HG03457 (cell line): Measurements from ENCODE around the gene MAGEA6.
"Not testable (repeated sequence)": the region's sequence is repeated elsewhere in the genome, so short reads cannot be mapped to it uniquely, and the experiment has no call there.

Source experiments
- ATAC-seq: cut with Tn5 transposase; IDR thresholded peaks from one replicate; pipeline ENCODE4 v1.9.1; 2021; ENCODE audit warnings: moderate number of reproducible peaks; ENCODE audit not compliant: unreplicated experiment

The MAGEA6 gene, protein sequence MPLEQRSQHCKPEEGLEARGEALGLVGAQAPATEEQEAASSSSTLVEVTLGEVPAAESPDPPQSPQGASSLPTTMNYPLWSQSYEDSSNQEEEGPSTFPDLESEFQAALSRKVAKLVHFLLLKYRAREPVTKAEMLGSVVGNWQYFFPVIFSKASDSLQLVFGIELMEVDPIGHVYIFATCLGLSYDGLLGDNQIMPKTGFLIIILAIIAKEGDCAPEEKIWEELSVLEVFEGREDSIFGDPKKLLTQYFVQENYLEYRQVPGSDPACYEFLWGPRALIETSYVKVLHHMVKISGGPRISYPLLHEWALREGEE

DNA sequence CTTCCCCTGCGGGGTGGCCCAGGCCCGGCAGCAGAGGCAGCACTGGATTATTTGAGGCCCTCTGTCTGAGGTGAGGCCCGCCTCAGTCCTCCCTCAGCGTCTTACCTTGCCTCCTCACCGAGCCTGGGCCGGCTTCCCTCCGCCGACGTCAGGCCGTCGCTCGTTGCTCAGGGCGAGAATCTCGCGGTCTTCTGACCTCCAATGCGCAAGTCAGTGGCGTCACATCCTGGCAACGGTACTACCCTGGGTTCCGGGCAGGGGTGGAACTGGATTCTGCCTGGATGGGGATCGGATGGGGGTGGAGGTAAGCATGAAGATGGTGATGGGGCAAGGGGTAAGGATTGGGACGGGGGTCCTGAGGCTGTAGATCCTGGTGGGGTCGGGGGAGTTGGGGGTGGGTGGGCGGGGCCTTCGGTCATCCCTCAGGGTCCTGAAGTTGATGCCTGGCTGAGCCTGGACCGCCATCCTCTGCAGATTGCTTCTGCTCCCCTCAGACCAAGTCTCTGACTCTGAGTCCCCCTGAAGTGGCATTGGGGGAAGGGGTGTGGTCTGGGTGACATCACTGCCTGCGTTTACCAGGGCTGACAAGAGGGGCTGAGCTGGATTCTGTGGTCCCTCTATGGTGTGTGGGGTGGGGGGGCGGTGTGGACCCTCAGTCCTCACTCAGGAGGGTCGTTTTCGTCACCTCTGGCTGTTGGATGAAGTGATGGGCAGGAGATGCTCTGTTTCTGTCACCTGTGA, at the start of gene MAGEA6:
MAGEA6 (minus strand) TSS at position 141 of the 741 bp plus-strand sequence. CDS start 2,039 bp downstream, outside the sequence.
- not testable (repeated sequence) for ATAC-seq

DNA sequence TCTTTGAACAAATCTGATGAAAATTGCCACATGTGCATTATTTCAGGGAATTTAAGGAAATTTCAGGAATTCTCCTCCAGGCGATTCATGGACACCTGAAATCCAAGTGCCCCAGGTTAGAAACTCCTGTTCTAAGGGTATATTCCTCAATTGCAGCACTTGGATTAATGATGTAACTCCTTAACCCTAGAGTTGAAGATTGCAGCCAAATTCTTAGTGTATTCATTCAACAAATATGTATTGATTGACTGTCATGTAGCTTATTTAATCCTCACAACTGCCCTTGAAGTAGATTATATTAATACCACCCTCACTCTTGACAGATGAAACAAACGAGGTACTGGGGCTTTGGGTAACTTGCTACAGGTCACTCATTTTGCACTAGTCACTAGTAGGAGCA, 49.8 kb upstream of the MAGEA6 start:
- no peak for ATAC-seq

DNA sequence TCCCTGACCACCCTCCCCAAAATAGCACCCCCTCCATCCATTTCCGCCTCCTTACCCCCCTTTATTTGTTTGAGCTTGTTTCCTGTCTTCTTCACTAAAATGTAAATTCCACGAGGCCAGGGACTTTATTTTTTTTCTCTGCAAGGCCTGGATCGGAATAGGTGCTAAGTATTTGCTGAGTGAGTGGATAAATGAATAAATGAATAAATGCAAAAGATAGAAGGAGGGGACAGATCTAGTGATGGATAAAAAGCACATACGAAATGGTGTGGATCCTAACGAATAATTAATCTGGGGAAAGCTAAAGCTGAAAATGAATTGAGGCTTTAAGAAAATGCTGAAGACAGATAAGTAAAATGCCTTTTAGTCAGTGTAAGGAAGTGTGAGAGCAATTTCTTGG, 48.9 kb upstream of the MAGEA6 start:
- ATAC-seq: no peak

DNA sequence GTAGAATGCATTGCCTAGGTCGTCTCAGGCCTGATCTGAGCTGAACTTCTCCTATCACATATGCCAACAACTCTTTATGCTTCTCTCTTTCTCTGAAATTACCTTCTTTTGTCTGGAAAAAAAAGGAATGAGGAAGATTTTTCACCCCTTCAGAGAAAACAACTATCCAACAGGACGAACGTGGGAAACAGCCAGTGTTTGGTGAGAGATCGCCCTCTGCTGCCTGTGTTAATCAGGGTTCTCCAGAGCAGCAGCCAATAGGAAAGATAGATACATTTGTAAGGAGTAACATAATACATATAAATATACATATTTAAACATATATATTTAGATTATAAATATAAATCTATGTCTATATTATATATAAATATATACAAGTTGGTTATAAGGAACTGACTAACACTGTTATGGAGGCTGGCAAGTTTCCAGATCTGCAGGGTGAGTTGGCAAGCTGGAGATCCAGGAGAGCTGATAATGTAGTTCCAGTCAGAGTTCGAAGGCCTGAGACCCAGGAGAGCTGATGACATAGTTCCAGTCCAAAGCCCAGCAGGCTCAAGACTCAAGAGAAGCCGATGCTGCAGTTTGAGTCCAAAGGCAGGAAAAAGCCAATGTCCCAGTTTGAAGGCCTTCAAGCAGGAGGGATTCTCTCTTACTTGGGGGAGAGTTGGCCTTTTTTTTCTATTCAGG, 47.7 kb upstream of the MAGEA6 start:
- ATAC-seq: no peak

DNA sequence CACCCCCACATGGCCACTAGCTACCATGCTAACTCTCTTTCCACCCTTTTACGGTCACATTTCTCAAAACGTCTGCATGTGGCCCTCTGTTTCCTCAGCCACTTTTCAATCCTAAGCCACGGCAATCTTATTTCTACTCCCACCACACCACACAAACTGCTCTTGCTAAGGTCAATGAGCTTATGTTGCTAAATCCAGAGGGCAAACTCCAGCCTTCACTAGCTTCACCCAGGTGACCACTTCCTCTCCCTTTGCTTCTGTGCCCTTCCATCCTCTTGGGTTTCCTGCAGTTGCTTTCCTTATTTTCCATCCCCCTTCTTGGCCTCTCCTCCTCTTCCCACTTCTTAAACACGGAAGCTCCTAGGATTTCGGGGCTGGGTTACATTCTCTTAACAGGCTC, 44.6 kb upstream of the MAGEA6 start:
- no peak for ATAC-seq

DNA sequence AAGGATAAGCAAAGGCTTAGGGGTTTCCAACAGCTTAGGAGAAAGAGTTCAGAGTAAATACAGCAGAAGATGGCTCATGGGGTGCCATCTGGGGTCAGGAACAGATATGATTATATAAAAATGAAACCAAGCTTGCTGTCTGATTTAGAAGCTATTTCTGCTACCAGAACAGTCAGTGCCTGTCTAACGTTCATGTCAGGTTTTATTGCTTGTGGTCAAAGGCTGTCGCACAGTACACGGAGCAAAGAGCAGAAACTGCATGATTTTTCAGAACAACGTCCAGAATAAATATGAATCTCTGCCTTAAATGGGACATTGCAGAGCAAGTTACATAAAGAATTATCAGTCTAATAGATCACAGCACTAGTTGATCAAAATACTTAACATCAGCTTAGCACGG, 43.7 kb upstream of the MAGEA6 start:
- ATAC-seq: no peak

DNA sequence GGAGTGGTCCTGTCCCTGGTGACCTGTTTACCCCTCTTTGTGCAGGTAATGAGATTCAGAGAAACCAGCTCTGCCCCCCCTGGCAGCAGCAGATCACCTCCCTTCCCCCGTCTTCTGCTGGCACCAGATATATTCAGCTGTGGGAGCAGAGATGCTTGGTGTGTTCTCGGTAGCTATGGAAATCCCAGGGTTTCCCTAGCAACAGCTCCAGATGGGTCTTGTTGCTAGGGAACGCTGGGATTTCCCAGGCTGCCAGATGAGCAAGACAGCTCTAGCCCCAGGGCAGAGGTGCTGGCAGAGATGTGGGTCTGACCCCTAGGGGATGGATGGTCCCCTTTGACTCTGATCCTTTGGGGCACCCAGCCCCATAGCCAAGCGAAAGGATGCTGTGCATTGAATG, 40.9 kb upstream of the MAGEA6 start:
- no peak for ATAC-seq

DNA sequence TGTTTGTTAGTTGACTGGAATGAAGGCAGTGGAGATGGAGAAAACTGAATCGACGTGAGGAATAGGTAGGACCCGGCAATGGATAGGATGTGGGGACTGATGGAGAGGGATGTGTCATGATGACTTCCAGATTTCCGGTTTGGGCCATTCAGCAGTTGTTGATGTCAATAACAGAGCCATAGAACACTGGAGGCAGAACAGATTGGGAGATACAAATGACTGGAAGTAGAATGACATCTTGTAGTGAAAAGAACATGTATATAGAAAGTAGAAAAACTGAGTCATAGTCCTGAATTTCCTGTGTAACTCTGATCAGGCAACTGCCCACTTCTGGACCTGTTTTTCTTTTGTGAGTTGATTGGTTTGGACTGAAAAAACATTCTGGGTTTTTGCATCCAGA, 36.5 kb upstream of the MAGEA6 start:
- no peak for ATAC-seq

DNA sequence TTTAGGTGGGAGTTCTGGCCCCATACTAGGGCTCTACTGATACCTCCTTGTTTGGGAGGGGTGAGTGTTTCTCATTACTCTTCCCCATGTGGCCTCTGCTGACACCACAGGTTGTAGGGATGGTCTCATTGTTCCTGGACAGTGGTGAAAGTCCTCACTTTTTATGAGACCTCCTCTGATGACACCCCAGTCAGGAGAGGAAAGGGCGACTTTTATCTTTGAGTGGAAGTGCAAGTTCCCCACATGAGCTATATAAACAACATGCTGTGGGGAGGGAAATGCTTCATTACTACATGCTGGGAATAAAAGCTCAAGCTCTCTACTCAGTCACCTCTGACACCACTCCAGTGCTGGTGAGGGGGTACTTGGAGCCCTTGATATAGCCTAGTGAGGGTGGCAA, 29.5 kb upstream of the MAGEA6 start:
- no peak for ATAC-seq

DNA sequence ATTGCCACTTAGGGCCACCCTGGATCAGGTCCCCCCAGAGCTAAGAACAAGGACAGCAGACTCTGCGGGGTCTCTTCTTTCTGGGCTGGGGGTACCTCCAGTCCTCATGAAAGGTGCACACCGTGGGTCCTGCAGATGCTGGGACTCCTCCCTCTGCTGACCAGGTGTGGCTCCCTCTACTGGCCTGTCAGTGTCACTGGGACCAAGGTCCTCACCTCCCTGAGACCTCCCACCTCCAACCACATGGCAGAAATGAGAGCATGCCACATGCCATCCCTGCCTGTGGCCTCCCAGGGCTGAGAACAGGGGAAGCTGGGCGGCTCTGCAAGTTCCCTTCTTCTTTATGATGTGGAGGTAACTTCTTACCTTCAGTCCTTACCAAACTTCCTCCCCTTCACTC, 17.6 kb upstream of the MAGEA6 start:
- peak; percentile 65 for ATAC-seq

DNA sequence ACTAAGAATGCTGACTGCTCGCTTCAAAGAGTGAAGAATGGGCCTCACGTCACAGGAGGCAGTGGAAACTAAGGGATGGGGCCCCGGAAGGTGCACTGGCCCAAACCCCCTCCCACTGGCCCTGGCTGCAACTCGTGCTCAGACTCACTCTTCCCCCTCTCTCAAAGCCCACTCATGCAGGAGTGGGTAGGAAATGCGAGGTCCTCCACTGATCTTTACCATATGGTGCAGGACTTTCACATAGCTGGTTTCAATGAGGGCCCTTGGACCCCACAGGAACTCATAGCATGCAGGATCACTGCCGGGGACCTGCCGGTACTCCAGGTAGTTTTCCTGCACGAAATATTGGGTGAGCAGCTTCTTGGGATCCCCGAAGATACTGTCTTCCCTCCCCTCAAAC, 2.9 kb downstream of the MAGEA6 start:
- ATAC-seq: not testable (repeated sequence)

DNA sequence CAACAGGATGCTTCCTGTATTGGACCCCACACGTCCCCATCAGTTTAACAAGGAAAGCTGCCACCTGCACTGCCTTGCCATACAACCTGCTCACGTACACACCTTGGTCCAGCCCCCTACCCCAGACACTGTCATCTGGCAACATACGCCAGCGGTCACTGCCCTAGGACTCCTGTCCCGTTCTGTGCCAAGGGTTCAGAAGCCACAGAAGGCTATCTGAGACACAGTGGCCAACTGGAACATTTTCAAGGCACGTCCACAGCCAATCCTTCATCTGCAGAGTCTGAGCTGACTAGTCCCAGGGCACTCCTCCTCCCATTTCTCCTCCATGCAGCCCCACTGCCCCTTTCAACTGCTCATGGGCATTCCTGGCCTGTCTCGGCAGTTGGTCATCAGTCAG, 7.9 kb downstream of the MAGEA6 start:
- ATAC-seq: not testable (repeated sequence)

DNA sequence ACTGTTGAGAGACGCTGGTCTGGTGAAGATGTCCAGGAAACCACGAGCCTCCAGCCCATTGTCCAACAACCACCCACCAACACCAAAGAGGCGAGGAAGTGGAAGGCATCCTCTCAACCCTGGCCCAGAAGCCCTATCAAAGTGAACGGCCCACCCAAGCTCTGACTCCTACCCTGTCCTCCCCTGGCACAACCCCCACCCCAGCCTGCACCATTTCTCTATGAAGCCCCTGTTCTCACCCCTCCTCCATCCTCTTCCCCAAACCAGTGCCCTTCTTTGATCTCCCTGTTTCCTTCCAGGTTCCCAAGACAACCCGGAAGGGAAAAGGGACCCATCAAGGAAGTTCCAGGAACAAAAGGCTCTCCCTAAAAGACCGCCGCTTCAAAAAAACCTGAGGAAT, 9.9 kb downstream of the MAGEA6 start:
- ATAC-seq: not testable (repeated sequence)

DNA sequence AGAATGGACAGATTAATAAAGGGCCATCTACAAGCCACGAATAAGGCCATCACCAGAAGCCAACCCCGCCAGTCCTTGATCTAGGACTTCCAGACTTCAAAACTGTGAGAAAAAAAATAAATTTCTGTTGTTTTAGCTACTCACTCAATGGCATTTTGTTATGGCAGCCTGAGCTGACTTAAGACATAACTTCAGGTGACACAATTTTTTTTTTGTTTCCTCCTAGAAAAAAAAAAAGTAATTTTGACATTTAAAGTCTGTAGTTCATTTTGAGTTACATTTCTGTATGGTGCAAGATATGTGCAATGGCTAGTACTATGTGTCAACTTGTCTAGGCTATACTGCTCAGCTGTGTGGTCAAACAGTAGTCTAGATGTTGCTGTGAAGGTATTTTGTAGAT, 10.6 kb downstream of the MAGEA6 start, which contains the start of gene CSAG3:
CSAG3 (plus strand) TSS at position 301 of the 400 bp plus-strand sequence.
- not testable (repeated sequence) for ATAC-seq

DNA sequence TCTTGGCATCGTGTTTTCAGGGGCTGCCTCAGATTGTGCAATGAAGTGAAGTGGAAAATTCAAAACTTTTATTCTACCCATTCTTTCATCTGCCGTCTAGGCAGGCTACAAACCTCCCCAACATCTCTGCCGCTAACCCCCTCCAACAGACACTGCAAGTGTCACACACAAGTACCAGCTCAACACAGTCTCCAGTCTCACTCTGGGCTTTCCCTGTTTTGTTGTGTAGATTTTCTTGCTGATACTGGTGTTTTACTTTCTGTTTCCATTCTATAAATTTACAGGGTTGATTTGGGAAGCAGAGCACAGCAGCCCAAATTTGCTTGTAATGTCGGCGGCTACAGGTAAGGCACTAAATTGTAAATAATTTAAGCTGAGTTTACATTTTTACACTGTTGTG, 14.6 kb downstream of the MAGEA6 start:
- ATAC-seq: not testable (repeated sequence)

DNA sequence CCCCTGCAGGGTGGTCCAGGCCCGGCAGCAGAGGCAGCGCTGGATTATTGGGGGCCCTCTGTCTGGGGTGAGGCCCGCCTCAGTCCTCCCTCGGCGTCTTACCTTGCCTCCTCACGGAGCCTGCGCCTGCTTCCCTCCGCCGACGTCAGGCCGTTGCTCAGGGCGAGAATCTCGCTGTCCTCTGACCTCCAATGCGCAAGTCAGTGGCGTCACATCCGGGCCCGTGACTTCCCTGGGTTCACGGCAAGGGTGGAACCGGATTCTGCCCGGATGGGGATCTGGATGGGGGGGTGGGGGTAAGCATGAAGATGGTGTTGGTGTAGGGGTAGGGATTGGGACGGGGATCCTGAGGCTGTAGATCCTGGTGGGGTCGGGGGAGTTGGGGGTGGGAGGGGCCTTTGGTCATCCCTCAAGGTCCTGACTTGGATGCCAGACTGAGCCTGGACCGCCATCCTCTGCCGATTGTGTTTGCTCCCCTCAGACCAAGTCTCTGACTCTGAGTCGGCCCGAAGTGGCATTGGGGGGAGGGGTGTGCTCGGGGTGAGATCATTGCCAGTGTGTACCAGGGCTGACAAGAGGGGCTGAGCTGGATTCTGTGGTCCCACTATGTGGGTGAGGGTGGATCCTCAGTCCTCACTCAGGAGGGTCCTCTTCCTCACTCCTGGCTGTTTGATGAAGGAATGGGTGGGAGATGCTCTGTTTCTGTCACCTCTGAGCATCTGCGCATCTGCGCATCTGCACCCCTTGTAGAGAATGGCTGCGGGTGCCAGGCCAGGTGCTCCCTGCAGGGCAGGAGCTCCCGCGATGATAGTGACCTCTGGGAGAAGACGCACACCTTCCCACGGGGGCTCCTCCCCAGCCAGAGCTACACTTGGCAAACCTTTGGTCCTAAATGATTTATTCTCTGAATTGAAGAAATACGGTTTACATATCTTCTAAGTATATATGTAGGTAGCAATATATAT, 15.5 kb downstream of the MAGEA6 start, which contains the start of gene MAGEA2:
MAGEA2 (minus strand) TSS at position 157 of the 965 bp plus-strand sequence. CDS start 2,479 bp downstream, outside the sequence.
- not testable (repeated sequence) for ATAC-seq

DNA sequence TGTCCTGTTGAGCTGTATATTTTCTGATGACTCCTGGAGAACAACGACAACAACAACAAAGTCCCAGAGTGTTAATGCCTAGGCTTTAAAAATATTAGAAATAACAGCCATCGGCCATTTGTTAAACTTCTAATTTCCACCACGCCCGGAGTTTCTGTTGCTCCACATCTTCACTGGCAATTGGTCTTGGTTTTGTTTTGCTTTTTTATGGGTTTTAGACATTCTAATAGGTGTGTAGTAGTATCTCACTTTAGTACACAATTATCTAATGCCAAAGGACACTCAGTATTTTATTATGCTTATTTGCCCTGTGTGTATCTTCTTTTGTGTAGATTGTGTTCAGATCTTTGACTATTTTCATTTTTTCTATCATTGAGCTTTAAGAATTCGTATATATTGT, 30.9 kb downstream of the MAGEA6 start:
- no peak for ATAC-seq

DNA sequence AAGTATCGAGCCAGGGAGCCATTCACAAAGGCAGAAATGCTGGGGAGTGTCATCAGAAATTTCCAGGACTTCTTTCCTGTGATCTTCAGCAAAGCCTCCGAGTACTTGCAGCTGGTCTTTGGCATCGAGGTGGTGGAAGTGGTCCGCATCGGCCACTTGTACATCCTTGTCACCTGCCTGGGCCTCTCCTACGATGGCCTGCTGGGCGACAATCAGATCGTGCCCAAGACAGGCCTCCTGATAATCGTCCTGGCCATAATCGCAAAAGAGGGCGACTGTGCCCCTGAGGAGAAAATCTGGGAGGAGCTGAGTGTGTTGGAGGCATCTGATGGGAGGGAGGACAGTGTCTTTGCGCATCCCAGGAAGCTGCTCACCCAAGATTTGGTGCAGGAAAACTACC, 33.0 kb downstream of the MAGEA6 start:
- ATAC-seq: not testable (repeated sequence)

DNA sequence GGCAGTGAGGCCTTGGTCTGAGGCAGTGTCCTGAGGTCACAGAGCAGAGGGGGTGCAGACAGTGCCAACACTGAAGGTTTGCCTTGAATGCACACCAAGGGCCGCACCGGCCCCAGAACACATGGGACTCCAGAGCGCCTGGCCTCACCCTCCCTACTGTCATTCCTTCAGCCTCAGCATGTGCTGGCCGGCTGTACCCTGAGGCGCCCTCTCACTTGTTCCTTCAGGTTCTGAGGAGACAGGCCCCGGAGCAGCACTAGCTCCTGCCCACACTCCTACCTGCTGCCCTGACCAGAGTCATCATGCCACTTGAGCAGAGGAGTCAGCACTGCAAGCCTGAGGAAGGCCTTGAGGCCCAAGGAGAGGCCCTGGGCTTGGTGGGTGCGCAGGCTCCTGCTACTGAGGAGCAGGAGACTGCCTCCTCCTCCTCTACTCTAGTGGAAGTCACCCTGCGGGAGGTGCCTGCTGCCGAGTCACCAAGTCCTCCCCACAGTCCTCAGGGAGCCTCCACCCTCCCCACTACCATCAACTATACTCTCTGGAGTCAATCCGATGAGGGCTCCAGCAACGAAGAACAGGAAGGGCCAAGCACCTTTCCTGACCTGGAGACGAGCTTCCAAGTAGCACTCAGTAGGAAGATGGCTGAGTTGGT, 33.5 kb downstream of the MAGEA6 start:
- no peak for ATAC-seq

DNA sequence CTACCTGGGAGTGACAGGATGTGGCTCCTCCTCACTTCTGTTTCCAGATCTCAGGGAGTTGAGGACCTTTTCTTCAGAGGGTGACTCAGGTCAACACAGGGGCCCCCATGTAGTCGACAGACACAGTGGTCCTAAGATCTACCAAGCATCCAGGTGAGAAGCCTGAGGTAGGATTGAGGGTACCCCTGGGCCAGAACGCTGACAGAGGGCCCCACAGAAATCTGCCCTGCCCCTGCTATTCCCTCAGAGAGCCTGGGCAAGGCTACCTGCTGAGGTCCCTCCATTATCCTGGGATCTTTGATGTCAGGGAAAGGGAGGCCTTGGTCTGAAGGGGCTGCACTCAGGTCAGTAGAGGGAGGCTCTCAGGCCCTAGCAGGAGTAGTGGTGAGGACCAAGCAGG, 34.4 kb downstream of the MAGEA6 start:
- ATAC-seq: no peak
